GM21360 (cell line): ENCODE results near the gene TEAD4.

Source experiments
- ATAC-seq: cut with Tn5 transposase; IDR thresholded peaks from one replicate; pipeline ENCODE4 v1.9.1; 2021; ENCODE audit warnings: mild to moderate bottlenecking, moderate library complexity; ENCODE audit not compliant: unreplicated experiment

TEAD4 gene

DNA sequence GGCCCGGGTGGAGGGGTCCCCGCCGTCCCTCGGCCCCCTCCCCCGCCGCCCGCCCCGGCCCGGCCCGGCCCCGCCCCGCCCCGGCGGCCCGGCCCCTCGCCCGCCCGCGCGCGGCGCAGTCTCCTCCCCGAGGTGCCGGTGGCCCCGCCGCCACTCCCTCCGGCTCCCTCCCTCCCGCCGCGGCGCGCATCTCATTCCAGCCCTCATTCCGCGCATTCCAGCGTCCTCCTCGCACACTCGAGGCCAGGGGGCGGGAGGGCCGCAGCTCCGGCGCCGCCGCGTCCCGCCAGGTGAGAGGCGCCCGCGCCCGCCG is at the start of gene TEAD4:
Gene TEAD4, plus strand, starts transcription at position 206 of the 313 bp plus-strand sequence.
- no peak for ATAC-seq

- no peak for ATAC-seq
Observed at GRCh38 chr12:2912216-2912575, 47.0 kb upstream of the TEAD4 start.

DNA sequence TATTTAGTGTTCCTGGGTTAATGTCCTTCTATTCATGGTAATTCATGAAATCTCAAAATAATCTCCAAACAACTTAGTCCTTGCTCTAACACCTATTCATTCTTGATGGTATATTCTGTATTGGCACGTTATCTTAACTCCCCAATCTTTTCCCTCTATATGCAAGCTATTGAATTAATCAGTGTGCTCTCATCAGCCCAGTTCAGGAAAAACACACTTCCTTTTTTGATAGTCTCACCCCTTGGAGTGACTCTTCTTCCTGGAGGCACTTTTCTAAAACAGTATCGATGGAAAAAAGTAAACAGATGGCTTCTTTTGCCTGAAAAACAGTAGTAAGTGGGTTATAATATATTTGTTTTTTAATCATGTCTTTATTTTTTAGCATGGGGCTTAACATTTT is 39.9 kb upstream of the TEAD4 start:
- ATAC-seq, result no peak

- no peak for ATAC-seq
Observed at GRCh38 chr12:2922329-2922728, 36.9 kb upstream of the TEAD4 start.

- no peak for ATAC-seq
Observed at GRCh38 chr12:2923057-2923456, 36.1 kb upstream of the TEAD4 start.

- ATAC-seq, result no peak
Observed at GRCh38 chr12:2924019-2924418, 35.2 kb upstream of the TEAD4 start.

DNA sequence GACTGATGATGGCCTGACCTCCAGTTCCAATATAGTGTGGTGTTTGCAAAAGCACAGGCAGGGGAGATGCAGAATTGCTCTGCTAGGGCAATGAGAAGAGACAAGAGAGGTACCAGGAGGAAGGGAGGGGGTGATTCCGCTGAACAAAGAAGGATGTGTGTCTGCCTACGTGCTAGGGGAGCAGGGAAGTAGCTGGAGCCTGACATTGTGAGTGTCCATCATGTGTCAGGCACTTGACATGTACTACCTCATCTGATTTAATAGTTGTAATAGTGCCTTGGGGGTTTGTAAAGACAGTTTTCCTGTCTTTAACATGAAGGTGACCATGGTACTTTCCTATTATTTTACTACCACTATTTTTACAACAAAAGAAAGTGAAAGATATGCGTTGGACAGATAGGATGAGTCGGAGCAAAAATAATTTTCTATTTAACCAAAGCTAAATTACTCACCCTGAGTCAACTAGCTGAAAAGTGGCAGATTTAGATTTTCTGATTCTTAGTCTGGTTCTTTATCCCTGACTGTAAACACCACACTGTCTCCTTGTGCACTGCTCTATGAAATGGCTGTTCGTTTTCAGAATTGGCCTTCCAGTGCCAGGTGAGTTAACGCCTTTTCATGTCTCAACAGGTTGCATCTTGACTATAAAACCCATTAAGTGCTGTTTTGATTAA is 33.7 kb upstream of the TEAD4 start:
- ATAC-seq, result no peak

DNA sequence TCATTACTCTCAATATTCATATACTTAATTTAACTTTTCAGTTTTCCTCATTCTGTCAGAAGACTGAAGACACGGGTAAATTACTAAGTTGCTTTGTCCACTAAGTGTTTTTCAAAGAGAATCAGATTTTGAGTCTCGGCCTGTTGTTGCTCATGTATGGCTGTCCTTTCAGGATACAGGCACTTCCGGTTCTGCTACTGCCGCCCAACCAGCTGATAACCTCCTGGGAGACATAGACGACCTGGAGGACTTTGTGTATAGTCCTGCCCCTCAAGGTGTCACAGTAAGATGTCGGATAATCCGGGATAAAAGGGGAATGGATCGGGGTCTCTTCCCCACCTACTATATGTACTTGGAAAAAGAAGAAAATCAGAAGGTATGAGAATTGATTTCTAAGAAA is 28.3 kb upstream of the TEAD4 start:
- ATAC-seq, result no peak

- no peak for ATAC-seq
Observed at GRCh38 chr12:2933586-2933985, 25.6 kb upstream of the TEAD4 start.

GRCh38 chr12:2934371-2934770 is 24.8 kb upstream of the TEAD4 start:
- no peak for ATAC-seq

DNA sequence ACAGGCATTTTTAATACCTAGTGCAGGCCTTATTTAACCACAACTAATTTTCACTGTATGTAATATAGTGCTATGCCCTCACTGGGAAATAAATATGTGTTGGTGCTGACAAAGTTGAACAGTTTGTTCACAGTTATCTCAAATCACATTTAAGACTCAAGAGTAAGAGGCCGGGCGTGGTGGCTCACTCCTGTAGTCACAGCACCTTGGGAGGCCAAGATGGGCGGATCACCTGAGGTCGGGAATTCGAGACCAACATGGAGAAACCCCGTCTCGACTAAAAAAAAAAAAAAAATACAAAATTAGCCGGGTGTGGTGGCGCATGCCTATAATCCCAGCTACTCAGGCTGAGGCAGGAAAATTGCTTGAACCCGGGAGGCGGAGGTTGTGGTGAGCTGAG is 22.9 kb upstream of the TEAD4 start:
- ATAC-seq, result no peak

- no peak for ATAC-seq
Observed at GRCh38 chr12:2937500-2937899, 21.7 kb upstream of the TEAD4 start.

- ATAC-seq, result no peak
Observed at GRCh38 chr12:2939191-2939590, 20.0 kb upstream of the TEAD4 start.

DNA sequence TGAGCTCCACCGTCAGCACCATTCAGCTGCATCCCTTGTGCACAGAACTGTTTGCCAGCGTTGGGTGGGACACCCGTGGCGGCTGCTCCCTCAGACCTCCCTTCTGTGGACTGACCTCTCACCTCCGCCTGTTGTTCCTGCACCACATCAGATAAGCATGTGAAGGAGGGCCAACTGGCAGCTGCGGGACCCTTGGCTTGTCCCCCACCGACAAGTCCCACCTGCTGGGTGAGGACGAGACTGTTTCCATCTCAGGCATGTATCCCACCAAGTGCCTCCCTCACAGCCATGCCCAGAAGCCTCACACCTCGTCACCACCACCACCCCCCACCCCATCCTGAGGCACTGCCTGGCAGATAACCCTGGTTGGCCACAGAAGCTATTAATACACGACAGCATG is 18.6 kb upstream of the TEAD4 start:
- no peak for ATAC-seq

DNA sequence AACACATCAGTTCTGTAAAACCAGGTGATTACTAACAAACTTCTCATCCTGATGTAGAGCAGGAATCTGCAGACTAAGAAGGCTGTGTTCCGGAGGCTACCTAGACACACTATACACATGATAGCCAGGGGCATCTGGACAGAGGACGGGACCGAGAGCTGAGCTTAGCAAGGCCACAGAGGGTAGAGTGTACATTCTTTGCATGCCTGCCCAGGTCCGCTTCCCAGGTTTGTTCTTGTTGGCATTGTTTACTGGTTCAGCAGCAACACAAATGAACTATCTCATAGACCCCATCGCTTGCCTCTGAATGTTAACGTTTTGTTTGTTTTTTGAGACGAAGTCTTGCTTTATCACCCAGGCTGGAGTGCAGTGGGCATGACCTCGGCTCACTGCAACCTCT is 17.7 kb upstream of the TEAD4 start:
- ATAC-seq, result no peak

- no peak for ATAC-seq
Observed at GRCh38 chr12:2944401-2945047, 14.7 kb upstream of the TEAD4 start.

DNA sequence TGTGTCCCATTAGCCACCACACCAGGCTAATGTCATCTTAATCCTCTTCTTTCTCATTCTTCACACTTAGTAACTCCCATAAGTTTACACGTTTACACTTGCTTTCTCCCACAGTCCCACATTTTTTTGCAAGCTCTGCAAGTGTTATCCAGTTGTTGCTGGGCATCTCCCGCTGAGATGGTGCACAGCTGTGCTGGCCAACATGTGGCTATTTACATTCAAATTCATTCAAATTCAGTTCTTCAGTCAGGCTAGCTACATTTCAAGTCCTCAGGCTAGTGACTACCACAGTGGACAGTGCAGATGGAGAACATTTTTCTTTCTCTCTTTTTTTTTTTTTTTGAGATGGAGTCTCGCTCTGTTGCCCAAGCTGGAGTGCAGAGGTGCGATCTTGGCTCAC is 9.8 kb upstream of the TEAD4 start:
- no peak for ATAC-seq

DNA sequence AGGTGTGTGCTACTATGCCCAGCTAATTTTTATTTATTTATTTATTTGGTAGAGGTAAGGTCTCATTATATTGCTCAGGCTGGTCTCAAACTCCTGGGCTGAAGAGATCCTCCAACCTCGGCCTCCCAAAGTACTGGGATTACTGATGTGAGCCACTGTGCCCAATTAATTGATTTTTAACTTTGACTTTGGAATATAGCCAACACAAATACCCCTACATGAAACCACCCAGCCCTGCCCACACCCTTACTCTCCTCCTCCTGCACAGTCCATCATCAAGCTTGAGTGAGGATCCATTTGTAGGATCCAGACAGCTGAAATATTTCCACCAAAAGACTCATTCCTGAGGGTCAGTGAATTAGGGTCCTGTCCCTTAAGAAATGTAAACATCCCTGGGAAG is 3.3 kb upstream of the TEAD4 start:
- ATAC-seq, result no peak

DNA sequence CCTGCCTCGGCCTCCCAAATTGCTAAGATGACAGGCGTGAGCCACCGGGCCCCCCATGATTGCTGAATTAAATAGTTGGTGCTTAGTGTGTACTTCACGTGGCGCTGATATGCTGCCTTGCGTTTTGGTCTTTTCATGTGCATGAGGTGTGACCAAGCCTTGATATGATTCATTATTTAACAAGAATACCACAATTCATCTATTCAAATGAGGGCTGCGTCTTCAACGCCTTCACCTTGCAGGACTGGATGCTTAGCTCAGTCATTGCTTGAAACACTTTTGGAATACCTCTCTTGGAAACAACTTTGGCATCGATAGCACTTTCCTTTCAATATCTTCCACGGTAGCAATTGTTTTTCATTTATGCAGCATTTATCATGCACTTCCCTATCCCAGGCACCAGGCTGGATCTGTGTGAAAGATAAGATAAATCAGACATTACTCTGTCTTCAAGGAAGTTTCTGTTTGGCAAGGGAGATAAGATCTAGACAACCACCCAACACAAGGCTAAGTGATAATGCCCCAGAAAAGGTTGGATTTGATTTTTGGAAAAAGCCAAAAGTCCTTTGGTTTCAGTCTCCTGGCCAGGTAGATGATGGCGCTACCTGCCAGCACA is 1.3 kb upstream of the TEAD4 start:
- no peak for ATAC-seq

DNA sequence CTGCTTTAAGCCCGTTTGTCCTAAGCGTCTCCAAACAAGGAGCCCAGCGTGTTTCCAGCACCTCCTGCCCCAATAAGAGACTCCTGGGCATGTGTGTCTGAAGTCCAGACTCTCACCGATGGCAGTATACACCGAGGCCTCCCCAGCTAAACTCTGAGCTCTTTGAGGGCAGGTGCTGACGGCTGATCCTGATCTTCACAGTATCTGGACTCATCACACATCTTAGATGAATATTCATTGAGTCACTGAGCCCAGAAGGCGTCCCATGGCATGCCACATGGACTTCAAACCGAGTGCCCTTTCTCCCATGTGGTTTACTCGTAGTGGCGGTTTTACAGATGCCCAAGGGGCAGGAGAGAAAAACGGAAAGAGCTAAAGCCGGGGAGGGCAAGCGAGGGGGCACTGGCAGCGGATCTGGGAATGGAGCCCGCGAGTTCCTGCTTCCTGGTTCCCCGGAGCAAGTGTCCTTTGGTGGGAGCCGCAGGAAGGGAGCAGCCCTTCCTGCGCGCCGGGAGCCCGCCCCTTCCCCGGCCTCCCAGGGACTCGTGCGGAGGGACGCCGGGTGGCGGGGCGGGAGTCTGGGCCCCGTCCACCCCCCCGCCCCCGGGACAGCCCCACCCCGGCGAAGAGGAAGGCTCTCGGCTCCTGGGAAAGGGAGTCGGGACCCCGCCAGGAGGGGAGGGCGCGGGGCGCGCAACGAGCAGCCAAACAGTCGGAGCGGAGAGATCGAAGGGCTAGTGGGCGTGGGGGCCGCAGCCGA is 585 bp upstream of the TEAD4 start:
- no peak for ATAC-seq

GRCh38 chr12:2959505-2960389 is 550 bp downstream of the TEAD4 start:
- no peak for ATAC-seq
